ENCODE data around the gene TMEM100.

Gene TMEM100

GRCh38 chr17:55717898-55718735 is 4.5 kb downstream of the TMEM100 start:
- peak; percentile 40 for DNase-seq (ENCODE audit: low read depth, low spot score)

GRCh38 chr17:55717432-55717831 is 5.2 kb downstream of the TMEM100 start:
- DNase-seq (ENCODE audit: low read depth, low spot score): no peak

- DNase-seq (ENCODE audit: low read depth, low spot score): no peak
Observed at GRCh38 chr17:55710829-55711496, 11.7 kb downstream of the TMEM100 start.

GRCh38 chr17:55710410-55710809 is 12.3 kb downstream of the TMEM100 start:
- no peak for DNase-seq (ENCODE audit: low read depth, low spot score)

- DNase-seq (ENCODE audit: low read depth, low spot score): no peak
Observed at GRCh38 chr17:55709984-55710383, 12.7 kb downstream of the TMEM100 start.

GRCh38 chr17:55709440-55709839 is 13.2 kb downstream of the TMEM100 start:
- no peak for DNase-seq (ENCODE audit: low read depth, low spot score)

- no peak for DNase-seq (ENCODE audit: low read depth, low spot score)
Observed at GRCh38 chr17:55708175-55708974, 14.3 kb downstream of the TMEM100 start.

- no peak for DNase-seq (ENCODE audit: low read depth, low spot score)
Observed at GRCh38 chr17:55706808-55707773, 15.6 kb downstream of the TMEM100 start.

GRCh38 chr17:55705847-55706246 is 16.8 kb downstream of the TMEM100 start:
- DNase-seq (ENCODE audit: low read depth, low spot score): no peak

GRCh38 chr17:55704401-55704800 is 18.3 kb downstream of the TMEM100 start:
- DNase-seq (ENCODE audit: low read depth, low spot score): no peak

- no peak for DNase-seq (ENCODE audit: low read depth, low spot score)
Observed at GRCh38 chr17:55702150-55702549, 20.5 kb downstream of the TMEM100 start.

GRCh38 chr17:55699181-55699860 is 23.3 kb downstream of the TMEM100 start:
- no peak for DNase-seq (ENCODE audit: low read depth, low spot score)

GRCh38 chr17:55694286-55694910 is 28.3 kb downstream of the TMEM100 start:
- no peak for DNase-seq (ENCODE audit: low read depth, low spot score)

- no peak for DNase-seq (ENCODE audit: low read depth, low spot score)
Observed at GRCh38 chr17:55693254-55694216, 29.1 kb downstream of the TMEM100 start.

GRCh38 chr17:55692276-55692675 is 30.4 kb downstream of the TMEM100 start:
- no peak for DNase-seq (ENCODE audit: low read depth, low spot score)

- DNase-seq (ENCODE audit: low read depth, low spot score): no peak
Observed at GRCh38 chr17:55691666-55692065, 31.0 kb downstream of the TMEM100 start.

- no peak for DNase-seq (ENCODE audit: low read depth, low spot score)
Observed at GRCh38 chr17:55690105-55690508, 32.6 kb downstream of the TMEM100 start.

GRCh38 chr17:55689672-55690071 is 33.0 kb downstream of the TMEM100 start:
- no peak for DNase-seq (ENCODE audit: low read depth, low spot score)

- no peak for DNase-seq (ENCODE audit: low read depth, low spot score)
Observed at GRCh38 chr17:55688057-55688456, 34.6 kb downstream of the TMEM100 start.
